ENCODE measurements around the gene SATB1. TPM values are rescaled to one million over a fixed set of nuclear protein-coding genes. Genes with fewer than 3 reads are reported as not detected.
"Not testable (repeated sequence)": the region's sequence is repeated elsewhere in the genome, so short reads cannot be mapped to it uniquely, and the experiment has no call there.

The SATB1 gene
- total and polyA plus RNA-seq, 11 donors: 16.5 to 63.4 (median 41.3) TPM

DNA sequence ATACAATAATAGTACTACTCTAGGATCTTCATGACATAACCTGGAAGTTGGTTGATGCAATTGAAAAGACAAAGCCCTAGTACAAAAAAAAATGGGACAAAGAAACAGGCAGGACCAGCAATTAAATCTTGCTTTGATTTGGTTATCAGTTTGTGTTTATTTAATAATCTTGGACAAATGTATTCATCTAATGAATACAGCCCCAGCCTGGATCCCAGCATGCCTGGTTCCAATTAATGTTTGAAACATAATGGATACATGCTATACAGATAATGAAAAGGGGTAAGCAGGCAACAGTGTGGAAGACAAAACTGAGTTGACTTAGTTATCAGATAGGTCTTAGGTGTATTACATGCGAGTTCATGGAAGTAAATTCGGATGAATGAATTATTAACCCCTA lies 29.6 kb upstream of the SATB1 start:
- no peak for DNase-seq
- Histone ChIP-seq H3K27me3 (peaks cover 0 to 4% (median 0%) of the 10 kb centered on the region in 9 donors), H3K36me3 (no peaks in the 10 kb centered on the region), H3K4me1 (no peaks in the 10 kb centered on the region), H3K9me3 (peaks cover 0 to 5% (median under 1%) of the 10 kb centered on the region in 12 donors), H3K4me3 (no peak overlapping the region), H3K27ac (no peak overlapping the region)
- intact Hi-C loops (cut with DNase I): no loop called here
- whole genome bisulfite sequencing, 4 donors: 88 to 93% (median 89%) methylated on average over 2 of the region's 2 CpGs
- TF ChIP-seq, protein P1, sequence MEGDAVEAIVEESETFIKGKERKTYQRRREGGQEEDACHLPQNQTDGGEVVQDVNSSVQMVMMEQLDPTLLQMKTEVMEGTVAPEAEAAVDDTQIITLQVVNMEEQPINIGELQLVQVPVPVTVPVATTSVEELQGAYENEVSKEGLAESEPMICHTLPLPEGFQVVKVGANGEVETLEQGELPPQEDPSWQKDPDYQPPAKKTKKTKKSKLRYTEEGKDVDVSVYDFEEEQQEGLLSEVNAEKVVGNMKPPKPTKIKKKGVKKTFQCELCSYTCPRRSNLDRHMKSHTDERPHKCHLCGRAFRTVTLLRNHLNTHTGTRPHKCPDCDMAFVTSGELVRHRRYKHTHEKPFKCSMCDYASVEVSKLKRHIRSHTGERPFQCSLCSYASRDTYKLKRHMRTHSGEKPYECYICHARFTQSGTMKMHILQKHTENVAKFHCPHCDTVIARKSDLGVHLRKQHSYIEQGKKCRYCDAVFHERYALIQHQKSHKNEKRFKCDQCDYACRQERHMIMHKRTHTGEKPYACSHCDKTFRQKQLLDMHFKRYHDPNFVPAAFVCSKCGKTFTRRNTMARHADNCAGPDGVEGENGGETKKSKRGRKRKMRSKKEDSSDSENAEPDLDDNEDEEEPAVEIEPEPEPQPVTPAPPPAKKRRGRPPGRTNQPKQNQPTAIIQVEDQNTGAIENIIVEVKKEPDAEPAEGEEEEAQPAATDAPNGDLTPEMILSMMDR (IDR thresholded peaks at IDR 0.05): no peak
- no peak for TF ChIP-seq POLR2A (IDR thresholded peaks at IDR 0.05)
- no peak for ATAC-seq

DNA sequence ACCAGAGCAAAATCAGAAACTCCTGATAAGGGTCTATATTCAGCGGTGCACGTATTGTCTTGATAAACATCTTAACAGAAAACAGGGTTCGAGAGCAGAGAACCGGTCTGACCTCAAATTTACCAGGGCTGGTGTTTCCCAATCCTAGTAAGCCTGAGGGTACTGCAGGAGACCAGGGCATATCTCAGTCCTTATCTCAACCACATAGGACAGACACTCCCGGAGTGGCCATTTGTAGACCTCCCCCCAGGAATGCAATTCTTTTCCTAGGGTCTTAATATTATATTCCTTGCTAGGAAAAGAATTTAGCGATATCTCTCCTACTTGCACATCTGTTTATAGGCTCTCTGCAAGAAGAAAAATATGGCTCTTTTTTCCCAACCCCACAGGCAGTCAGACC lies 24.5 kb upstream of the SATB1 start:
- intact Hi-C loops (cut with DNase I); ATAC-seq; H3K27ac ChIP-seq; DNase-seq; H3K36me3 ChIP-seq; H3K4me3 ChIP-seq: not testable (repeated sequence)
- peaks cover 0 to 18% (median 6%) of the 10 kb centered on the region in 12 donors for H3K9me3 ChIP-seq
- 92 to 96% (median 93%) methylated on average over 6 of the region's 6 CpGs for WGBS, 4 donors
- peaks cover 0 to 31% (median 0%) of the 10 kb centered on the region in 9 donors for H3K27me3 ChIP-seq
- peaks cover 0 to 10% (median 6%) of the 10 kb centered on the region in 12 donors for H3K4me1 ChIP-seq

DNA sequence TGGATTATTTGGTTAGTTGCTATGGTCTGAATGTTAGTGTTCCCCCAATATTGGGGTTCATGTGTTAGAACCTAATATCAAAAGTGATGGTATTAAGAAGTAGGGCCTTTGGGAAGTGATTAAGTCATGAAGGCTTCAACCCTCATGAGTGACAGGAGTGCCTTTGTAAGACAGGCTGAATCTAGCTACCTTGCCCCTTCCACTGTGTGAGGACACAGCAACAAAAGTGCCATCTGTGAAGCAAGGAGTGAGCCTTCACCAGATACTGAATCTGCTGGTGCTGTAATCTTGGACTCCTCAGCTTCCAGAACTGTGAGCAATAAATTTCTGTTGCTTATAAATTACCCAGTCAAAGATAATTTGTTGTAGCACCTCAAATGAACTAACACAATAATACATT lies 22.6 kb upstream of the SATB1 start:
- no peak overlapping the region for H3K27ac ChIP-seq
- no peak overlapping the region for H3K4me3 ChIP-seq
- intact Hi-C loops (cut with DNase I): no loop called here
- no peak for TF ChIP-seq POLR2A (IDR thresholded peaks at IDR 0.05)
- TF ChIP-seq, protein P1 (IDR thresholded peaks at IDR 0.05): no peak
- DNase-seq: no peak
- H3K36me3 ChIP-seq: no peaks in the 10 kb centered on the region
- peaks cover 0 to 45% (median 10%) of the 10 kb centered on the region in 9 donors for H3K27me3 ChIP-seq
- no peak for ATAC-seq
- H3K9me3 ChIP-seq: peaks cover 0 to 18% (median 6%) of the 10 kb centered on the region in 12 donors
- H3K4me1 ChIP-seq: peaks cover 0 to 23% (median 16%) of the 10 kb centered on the region in 12 donors

DNA sequence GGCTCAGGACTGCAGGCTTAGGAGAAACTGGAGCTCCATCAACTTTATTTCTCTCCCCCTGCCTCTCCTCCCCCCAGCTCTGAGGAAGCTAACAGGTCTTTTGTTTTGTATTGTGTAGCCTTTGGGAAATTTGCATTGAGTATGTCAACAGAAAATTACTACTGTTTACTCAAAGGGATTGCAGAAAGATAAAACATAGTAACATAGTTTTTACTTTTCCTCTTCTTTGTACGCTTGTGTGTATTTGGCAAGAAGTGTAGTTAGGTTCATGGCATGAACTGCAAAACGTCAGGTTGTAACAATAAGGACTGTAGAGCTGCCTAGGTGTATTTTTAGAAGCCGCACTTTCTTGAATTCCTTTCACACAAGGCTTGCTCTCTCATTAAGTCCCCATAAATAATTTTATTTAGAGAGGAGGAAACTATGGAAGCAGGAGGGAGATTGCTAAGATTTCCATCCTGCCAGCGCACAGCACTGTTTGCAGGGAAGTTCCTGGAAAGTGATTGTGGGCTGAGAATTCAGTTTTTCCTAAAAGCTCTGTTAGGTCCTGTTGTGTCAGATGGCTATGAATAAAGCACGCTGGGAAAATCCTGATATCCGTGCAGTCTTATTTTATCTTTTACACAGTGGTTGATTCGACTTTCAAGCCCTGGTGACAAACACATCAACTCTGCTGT lies 21.1 kb upstream of the SATB1 start:
- Histone ChIP-seq H3K27me3 (peaks cover 0 to 42% (median 10%) of the 10 kb centered on the region in 9 donors), H3K4me1 (peaks cover 0 to 23% (median 16%) of the 10 kb centered on the region in 12 donors), H3K9me3 (peaks cover 0 to 18% (median 6%) of the 10 kb centered on the region in 12 donors), H3K36me3 (no peaks in the 10 kb centered on the region), H3K27ac (no peak overlapping the region), H3K4me3 (peak overlapping the region in 4 of 12 donors; percentile 60 to 67 (median 66))
- intact Hi-C loops (cut with DNase I): no loop called here
- no peak for DNase-seq
- WGBS, 4 donors: 19 to 22% (median 19%) methylated on average over 7 of the region's 7 CpGs
- TF ChIP-seq, protein P1 (IDR thresholded peaks at IDR 0.05): no peak
- TF ChIP-seq POLR2A (IDR thresholded peaks at IDR 0.05): no peak
- ATAC-seq: no peak
